ENCODE results near the gene ADAMTS7.
"Not testable (repeated sequence)": the region's sequence is repeated elsewhere in the genome, so short reads cannot be mapped to it uniquely, and the experiment has no call there.

ADAMTS7 gene

GRCh38 chr15:78762985-78763795 is 48.1 kb downstream of the ADAMTS7 start:
- no peak for DNase-seq

- DNase-seq: not testable (repeated sequence)
Observed at GRCh38 chr15:78762386-78762961, 48.8 kb downstream of the ADAMTS7 start.

DNA sequence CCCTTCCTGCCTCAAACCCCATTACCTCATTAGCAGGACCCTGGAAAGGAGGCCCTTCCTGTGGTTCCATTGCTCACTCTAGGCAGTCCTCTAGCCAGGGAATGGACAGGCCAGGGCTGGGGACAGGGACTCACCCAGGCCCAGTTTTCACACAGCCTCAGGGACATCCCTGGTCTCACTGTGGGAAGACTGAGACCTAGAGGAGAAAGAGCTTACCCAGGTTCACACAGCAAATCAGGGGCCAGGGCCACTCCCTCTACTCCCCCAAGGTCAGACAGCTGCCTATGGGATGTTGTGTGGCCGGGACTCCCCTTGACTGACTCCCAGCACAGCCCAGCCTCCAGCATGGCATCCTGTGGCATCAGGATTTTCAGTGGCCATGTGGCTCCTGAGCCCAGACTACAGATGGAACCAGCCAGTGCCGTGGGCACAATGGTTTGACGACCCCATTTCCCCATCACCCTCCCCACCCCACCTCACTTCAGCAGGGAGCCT is 49.3 kb downstream of the ADAMTS7 start:
- DNase-seq: no peak

DNA sequence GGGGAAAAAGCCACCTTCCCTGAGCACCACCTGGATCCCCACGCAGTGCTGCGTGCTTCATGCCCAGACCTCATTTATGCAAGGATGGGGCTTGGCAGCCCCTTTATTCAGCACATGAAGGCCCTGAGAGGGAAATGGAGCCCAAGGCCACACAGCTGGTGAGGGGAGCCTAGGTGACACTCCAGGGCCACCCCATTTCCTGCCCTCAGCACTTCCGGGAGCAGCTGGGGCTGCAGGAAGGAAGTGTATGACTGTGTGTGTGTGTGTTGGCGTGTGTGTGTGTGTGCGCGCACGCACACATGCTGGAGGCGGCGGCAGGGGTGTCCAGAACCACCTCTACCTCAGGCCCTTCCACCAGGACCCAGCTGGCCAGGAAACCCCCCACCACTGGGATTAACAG is 49.8 kb downstream of the ADAMTS7 start:
- DNase-seq: peak; percentile 52 to 61

DNA sequence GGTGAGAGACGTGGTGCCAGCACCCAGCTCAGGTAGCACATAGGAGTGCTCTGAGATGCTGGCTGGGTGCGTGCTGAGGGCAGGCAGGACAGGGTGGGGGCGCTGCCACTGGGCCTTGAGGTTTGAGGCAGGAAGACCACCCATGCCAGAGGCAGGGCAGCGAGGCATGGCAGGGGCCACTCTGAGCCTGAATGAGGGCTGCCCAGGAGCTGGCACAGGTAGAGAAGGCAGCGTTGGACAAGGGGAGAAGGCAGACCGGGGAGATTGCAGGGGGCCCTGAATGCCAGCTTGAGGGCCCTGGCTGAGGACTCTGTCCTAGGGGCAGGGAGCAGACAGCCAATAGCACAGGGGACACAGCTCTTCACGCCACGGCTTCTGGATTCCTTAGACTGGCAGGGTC is 50.2 kb downstream of the ADAMTS7 start:
- DNase-seq: no peak

DNA sequence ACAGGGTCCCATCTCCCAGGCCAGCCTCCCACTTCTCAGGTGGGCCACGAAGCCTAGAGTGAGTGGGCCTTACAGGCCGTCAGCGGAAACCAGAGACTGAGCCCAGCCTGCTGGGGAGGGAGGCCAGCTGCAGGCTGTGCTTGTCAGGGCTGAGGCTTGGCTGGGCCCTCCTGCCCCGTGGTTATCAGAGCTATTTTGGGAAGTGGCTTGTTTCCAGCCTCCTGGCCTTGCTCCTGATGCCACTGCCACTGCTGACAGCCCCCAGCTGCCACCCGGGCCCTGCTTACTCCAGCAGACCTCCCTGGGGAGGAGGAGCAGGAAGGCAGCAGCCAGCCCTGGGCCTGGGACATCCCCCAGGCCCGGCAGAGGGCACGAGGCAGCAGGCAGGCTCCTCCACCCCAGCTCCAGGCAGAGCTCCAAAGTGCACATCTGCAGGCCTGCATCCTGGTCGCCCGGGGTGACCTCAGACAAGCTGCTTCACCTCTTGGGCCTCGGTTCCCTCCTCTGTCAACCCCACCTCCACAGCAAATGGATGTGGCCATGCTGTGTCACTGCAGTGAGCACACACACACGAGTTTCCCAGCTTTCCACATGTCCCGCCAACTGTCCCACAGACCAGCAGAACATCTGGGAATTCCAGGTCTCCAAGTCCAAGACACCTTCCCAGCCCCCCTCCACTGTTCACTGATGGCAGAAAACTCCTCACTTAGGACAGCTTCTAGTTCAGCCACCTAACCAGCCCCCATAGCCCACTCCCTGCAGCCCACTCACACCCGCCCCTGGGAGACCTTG is 51.0 kb downstream of the ADAMTS7 start:
- DNase-seq: not testable (repeated sequence)

- DNase-seq: not testable (repeated sequence)
Observed at GRCh38 chr15:78759361-78759998, 51.8 kb downstream of the ADAMTS7 start.

DNA sequence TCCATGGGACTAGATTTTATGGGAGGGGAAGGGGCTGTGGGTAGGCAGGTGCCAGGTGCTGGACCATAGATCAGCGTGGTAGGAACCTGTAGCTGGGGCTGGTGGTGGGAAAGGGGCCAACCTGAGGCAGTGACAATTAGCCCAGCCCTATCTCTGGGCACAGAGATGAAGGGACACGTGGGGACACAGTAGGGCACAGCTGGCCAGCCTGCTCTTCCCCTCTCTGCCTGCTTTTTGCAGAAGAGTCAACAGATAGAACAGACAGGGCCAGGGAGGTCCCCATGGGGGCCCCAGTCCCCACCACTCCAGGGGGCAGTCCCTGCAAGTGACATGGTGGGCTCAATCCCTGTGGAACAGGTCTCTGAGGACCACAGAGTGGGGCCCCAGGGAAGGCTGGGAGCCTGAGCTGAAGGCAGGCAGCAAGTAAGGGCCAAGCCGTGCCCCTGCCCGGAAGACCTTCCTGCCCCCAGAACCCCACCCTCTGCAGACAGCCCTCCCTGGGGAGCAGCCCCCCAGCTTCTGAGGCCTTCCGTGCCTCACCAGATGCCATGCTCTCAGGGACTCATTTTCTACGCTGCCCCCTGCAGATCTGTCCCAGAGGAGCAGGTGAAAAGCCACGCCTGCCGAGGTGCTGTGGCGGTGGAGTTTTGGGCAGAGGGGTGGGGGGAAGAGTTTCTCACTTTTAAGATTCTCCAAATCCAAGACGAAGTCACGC is 52.6 kb downstream of the ADAMTS7 start:
- not testable (repeated sequence) for DNase-seq

GRCh38 chr15:78758084-78758483 is 53.2 kb downstream of the ADAMTS7 start:
- DNase-seq: not testable (repeated sequence)

- no peak for DNase-seq
Observed at GRCh38 chr15:78757636-78757905, 53.7 kb downstream of the ADAMTS7 start.

DNA sequence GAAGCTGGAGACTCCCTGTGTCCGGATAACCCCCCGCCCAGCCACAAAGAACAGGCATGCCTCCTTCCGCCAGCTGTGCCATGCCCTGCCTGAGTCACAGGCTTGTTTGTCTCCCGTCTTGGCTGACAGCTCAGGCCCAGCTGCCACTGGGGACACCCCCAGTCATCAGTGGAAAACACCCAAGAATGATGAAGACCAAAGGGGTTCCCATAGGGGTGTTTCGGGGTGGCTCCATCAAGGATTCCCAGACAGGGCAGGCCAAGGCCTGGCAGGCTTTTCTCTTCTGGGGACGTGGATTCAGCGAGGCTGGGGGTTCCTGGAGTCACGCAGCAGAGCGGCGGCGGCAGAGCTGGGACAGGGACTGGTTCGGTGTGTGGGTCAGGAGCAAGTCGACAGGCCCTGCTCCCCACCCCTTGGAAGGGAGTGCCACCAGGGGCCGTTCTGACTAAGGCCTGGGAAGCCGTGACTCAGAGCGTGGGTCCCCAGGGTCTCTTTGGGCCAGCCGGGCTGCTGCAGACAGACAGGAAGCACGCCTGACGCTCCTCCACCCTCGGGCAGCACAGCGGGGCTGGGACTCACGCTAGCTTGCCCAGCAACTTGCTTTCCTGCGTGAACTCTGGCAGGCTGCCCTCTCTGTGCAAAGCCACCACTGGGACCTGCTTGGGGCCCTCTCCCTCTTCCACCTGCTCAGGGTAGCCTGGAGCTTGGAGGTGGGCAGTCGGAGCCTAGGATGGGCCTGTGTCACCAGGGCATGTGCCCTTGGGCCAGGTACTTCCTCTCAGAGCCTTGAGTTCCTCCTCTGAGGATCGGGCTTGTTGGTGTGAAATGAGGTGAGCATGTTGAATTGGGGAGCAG is 54.3 kb downstream of the ADAMTS7 start:
- DNase-seq: peak in 1 of 2 experiments; percentile 21

DNA sequence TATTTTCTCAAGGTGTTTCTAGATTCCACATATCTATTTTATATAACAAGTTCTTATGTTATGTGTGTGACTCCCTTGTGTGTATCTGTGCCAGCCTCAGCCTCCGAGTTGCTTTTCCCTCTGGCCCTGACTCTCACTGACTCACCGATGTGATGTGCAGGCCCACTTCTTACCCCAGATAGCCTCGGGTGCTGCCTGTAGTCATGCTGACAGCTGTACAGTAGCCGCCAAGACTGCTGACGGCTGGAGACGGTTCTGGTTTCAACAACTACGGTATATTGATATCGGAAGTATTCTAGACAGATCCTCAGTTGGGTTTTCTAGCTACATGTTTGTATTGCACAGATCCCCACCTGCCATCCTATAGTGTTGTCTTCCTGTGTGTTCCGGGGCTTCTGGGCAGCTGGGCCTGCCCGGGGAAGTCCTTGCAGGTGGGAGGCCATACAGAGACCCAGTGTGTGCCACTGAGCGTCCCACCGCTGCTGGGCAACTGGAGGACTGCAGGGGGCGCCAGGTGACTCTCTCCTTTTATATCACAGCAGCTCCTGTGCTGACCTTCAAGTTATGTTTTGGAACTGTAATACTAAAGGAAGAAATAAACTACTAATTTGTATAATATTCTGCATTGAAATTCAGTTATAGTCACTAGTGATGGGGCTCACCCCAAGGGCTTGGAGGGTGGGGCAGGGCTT is 55.2 kb downstream of the ADAMTS7 start:
- not testable (repeated sequence) for DNase-seq

- DNase-seq: not testable (repeated sequence)
Observed at GRCh38 chr15:78754637-78755280, 56.5 kb downstream of the ADAMTS7 start.

GRCh38 chr15:78753751-78754535 is 57.3 kb downstream of the ADAMTS7 start:
- DNase-seq: not testable (repeated sequence)

DNA sequence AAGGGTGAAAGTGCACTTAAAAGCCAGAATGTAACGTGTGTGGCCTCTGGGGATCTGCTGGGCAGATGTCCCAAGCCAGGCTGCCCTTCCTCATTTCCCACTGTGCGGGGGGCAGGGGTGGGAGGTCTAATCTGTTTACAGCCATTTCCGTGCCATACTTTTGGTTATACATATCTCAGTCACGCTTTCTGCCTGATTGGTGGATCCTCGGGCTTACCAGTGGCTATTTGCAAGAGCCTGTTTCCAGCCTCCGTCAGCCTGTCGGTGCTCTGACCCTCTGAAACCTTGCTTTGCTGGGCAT is 58.0 kb downstream of the ADAMTS7 start:
- not testable (repeated sequence) for DNase-seq

DNA sequence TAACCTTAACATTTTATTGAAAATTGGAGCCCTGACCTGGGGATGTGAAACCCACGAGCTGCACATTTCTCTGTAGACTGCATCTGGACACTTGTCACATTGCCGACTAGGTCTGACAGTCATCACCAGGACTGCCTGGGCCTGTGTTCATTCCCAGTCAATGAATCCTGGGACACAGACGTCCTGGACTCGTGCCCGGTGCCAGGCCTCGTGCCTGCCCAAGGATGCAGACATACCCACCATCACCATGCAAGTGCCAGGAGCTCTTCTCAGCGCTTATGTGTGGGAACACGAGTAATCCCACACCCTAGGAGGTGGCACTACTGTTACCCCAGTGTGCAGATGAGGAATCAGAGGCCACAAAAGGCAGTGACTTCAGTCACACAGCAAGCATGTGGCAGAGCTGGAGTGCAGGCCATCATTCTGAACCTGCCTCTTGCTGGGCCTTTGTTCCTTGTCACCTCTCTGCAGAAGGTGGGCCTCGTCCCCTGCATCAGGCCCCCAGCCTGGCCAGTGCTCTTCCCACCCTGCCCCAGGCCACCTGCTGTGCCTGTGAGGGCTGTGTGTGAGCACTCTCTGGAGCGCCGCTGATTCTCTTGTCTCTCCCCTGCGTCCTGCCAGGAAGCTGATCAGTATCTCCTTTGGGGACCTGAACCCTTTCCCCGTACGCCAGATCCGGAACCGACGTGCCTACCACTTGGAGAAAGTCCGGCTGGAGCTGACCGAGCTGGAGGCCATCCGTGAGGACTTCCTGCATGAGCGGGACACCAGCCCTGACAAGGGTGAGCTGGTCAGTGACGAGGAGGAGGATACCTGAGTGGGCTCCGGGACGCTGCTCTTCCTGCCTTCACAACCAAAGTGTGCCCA is 58.5 kb downstream of the ADAMTS7 start:
- DNase-seq: no peak

DNA sequence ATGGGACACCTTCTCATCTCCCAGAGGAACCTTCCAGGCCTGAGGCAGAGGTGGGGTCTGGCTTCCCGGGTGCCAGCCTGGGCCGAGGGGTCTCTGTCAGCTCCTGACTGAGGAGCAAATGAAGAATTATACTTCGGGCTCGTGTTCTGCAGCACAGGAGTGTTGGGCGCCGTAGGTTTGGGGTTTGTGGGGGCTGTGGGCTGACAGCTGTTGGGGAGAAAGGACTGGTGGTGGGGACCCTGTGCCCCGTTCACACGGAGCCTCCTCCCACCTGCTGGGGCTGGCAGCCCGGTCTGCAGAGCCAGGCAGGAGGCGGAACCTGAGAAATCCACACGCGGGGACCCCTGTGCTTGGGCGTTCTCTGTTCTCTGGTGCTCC is 59.7 kb downstream of the ADAMTS7 start:
- no peak for DNase-seq

GRCh38 chr15:78750974-78751601 is 60.2 kb downstream of the ADAMTS7 start:
- DNase-seq: peak; percentile 88

Data from activated CD4-positive, alpha-beta T cell treated with anti-CD3 and anti-CD28 coated beads, Interleukin-2, amount 50 U/mL, for 4 hours (primary cell).